ENCODE data around the gene DAPP1.

The DAPP1 gene

GRCh38 chr4:99811850-99812249, 4.8 kb upstream of the DAPP1 start:
- H3K27ac ChIP-seq, result no peak overlapping the region
- TF ChIP-seq ZFX (IDR thresholded peaks at IDR 0.05; ENCODE audit: borderline replicate concordance) (no peak), CTCF (IDR thresholded peaks at IDR 0.05) (peak; percentile 81)

- H3K27ac ChIP-seq, result no peak overlapping the region
- TF ChIP-seq CTCF (IDR thresholded peaks at IDR 0.05) (no peak), ZFX (IDR thresholded peaks at IDR 0.05; ENCODE audit: borderline replicate concordance) (no peak)
Measured at GRCh38 chr4:99815597-99816011, 1.0 kb upstream of the DAPP1 start.

- no peak overlapping the region for H3K27ac ChIP-seq
- no peak for TF ChIP-seq CTCF (IDR thresholded peaks at IDR 0.05)
- TF ChIP-seq ZFX (IDR thresholded peaks at IDR 0.05; ENCODE audit: borderline replicate concordance), result no peak
Measured at GRCh38 chr4:99817309-99817890, 773 bp downstream of the DAPP1 start.

- H3K27ac ChIP-seq, result no peak overlapping the region
Measured at GRCh38 chr4:99818661-99819060, 2.0 kb downstream of the DAPP1 start.

GRCh38 chr4:99821918-99822503, 5.4 kb downstream of the DAPP1 start:
- TF ChIP-seq CTCF (IDR thresholded peaks at IDR 0.05) (no peak), ZFX (IDR thresholded peaks at IDR 0.05; ENCODE audit: borderline replicate concordance) (no peak)
- no peak overlapping the region for H3K27ac ChIP-seq

More at GRCh38 chr4:99818661-99819060, 2.0 kb downstream of the DAPP1 start:
- no peak for TF ChIP-seq ZFX (IDR thresholded peaks at IDR 0.05; ENCODE audit: borderline replicate concordance)
- no peak for TF ChIP-seq CTCF (IDR thresholded peaks at IDR 0.05)

GRCh38 chr4:99822734-99823133, 6.1 kb downstream of the DAPP1 start:
- no peak overlapping the region for H3K27ac ChIP-seq
- TF ChIP-seq ZFX (IDR thresholded peaks at IDR 0.05; ENCODE audit: borderline replicate concordance) (no peak), CTCF (IDR thresholded peaks at IDR 0.05) (no peak)

GRCh38 chr4:99824070-99824599, 7.5 kb downstream of the DAPP1 start:
- H3K27ac ChIP-seq, result no peak overlapping the region
- TF ChIP-seq ZFX (IDR thresholded peaks at IDR 0.05; ENCODE audit: borderline replicate concordance) (no peak), CTCF (IDR thresholded peaks at IDR 0.05) (no peak)

Data from 22Rv1 (cell line).